Lower leg skin (tissue), 3 donors: ENCODE measurements around the gene USP3.

Source experiments
- POLR2A ChIP-seq, 2 donors: fragments of 450-650 bp; IDR thresholded peaks; one replicate each; pipeline ENCODE4 v1.6.1; 2016 to 2017; ENCODE audit warnings: antibody characterized with exemption in 2 of 2, mild to moderate bottlenecking in 1 of 2, moderate library complexity in 1 of 2
- TF ChIP-seq, protein P1 (sequence below), 3 donors: fragments of 450-650 bp; IDR thresholded peaks; one replicate each; pipeline ENCODE4 v1.5.1; 2016; ENCODE audit warnings: antibody characterized with exemption in 3 of 3, mild to moderate bottlenecking in 3 of 3, moderate library complexity in 2 of 3

GRCh38 chr15:63462088-63462487 is 42.3 kb upstream of the USP3 start:
- TF ChIP-seq, protein P1, sequence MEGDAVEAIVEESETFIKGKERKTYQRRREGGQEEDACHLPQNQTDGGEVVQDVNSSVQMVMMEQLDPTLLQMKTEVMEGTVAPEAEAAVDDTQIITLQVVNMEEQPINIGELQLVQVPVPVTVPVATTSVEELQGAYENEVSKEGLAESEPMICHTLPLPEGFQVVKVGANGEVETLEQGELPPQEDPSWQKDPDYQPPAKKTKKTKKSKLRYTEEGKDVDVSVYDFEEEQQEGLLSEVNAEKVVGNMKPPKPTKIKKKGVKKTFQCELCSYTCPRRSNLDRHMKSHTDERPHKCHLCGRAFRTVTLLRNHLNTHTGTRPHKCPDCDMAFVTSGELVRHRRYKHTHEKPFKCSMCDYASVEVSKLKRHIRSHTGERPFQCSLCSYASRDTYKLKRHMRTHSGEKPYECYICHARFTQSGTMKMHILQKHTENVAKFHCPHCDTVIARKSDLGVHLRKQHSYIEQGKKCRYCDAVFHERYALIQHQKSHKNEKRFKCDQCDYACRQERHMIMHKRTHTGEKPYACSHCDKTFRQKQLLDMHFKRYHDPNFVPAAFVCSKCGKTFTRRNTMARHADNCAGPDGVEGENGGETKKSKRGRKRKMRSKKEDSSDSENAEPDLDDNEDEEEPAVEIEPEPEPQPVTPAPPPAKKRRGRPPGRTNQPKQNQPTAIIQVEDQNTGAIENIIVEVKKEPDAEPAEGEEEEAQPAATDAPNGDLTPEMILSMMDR (IDR thresholded peaks at IDR 0.05), result no peak
- no peak for TF ChIP-seq POLR2A (IDR thresholded peaks at IDR 0.05)
